AML-193 (cell line): ENCODE results near the gene ZIC4.

Experiments used
- DNase-seq, 2 experiments: peaks; one replicate each; lab custom pipeline; 2025; lab: John Stamatoyannopoulos, UW

ZIC4 gene

GRCh38 chr3:147354623-147355022 is 51.7 kb downstream of the ZIC4 start:
- DNase-seq = no peak

- DNase-seq = no peak
Measured at GRCh38 chr3:147351301-147351700, 55.0 kb downstream of the ZIC4 start.

- DNase-seq = no peak
Measured at GRCh38 chr3:147348976-147349375, 57.4 kb downstream of the ZIC4 start.

GRCh38 chr3:147343926-147344325 is 62.4 kb downstream of the ZIC4 start:
- no peak for DNase-seq

GRCh38 chr3:147341727-147342126 is 64.6 kb downstream of the ZIC4 start:
- DNase-seq = no peak

- no peak for DNase-seq
Measured at GRCh38 chr3:147336543-147337278, 69.6 kb downstream of the ZIC4 start.
